Measurements from ENCODE around the gene WDR87. TPM values are rescaled to one million over a fixed set of nuclear protein-coding genes. Genes with fewer than 3 reads are reported as not detected.

The WDR87 gene
- total RNA-seq, 1 donor from 2014 or later = not detected

DNA sequence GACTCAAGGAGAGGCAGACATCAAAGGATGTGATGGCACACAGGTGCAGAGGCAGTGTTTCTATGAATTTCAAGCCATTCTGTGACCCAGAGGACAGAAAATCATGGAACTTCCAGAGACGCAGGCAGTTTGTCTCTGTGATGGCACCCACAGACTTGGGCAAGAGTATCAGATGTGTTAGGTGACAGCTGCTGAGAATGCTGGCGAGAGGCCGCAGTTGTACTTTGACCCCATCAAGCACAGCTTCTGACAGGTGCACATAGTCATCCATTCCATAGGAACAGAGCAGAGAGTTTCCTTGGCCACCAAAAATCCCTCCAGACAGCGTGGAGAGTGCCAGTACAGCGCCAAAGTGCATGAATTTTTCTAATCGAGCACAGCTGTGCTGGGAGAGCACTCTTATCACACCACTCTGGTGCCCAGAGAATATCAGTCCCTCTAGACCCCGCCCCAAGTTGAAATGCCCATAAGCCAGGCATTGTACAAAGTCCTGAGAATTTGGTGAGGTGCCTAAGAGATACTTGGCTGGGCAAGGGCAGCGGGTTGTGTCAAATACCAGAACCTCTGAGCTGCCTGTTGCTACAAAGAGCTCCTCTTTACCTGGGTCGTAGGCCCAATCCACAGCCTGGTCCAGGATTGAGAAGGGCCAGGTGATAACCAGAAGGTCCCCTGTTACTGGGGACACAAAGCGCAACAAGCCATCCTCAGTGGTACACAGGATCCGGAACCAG, 12.4 kb downstream of the WDR87 start:
- TF ChIP-seq EZH2 (IDR thresholded peaks at IDR 0.05) (no peak), EZH2phosphoT487 (IDR thresholded peaks at IDR 0.05) (no peak)
- TF ChIP-seq, protein P1, sequence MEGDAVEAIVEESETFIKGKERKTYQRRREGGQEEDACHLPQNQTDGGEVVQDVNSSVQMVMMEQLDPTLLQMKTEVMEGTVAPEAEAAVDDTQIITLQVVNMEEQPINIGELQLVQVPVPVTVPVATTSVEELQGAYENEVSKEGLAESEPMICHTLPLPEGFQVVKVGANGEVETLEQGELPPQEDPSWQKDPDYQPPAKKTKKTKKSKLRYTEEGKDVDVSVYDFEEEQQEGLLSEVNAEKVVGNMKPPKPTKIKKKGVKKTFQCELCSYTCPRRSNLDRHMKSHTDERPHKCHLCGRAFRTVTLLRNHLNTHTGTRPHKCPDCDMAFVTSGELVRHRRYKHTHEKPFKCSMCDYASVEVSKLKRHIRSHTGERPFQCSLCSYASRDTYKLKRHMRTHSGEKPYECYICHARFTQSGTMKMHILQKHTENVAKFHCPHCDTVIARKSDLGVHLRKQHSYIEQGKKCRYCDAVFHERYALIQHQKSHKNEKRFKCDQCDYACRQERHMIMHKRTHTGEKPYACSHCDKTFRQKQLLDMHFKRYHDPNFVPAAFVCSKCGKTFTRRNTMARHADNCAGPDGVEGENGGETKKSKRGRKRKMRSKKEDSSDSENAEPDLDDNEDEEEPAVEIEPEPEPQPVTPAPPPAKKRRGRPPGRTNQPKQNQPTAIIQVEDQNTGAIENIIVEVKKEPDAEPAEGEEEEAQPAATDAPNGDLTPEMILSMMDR (IDR thresholded peaks at IDR 0.05) = no peak
- Histone ChIP-seq H3K4me2 (no peak overlapping the region), H3K4me1 (no peaks in the 10 kb centered on the region), H3K27ac (no peak overlapping the region), H3K36me3 (no peaks in the 10 kb centered on the region), H2AFZ (replicated peaks) (no peak overlapping the region), H3F3A (ENCODE audit: low read depth) (no peaks in the 10 kb centered on the region), H3K79me2 (ENCODE audit: low read depth) (no peaks in the 10 kb centered on the region), H3K4me3 (no peak overlapping the region), H3K9ac (no peak overlapping the region), H4K20me1 (ENCODE audit: low read depth) (no peaks in the 10 kb centered on the region), H3K27me3 (peaks cover 5% of the 10 kb centered on the region), H3K9me3 (ENCODE audit: low read depth) (no peaks in the 10 kb centered on the region)
- H3K9me3 Mint-ChIP-seq = peaks cover 5% of the 10 kb centered on the region
- no peak for DNase-seq (ENCODE audit: low spot score)
- no peak overlapping the region for H3K27ac Mint-ChIP-seq
- H3K36me3 Mint-ChIP-seq = no peaks in the 10 kb centered on the region
- H3K4me3 Mint-ChIP-seq = no peak overlapping the region
- H3K27me3 Mint-ChIP-seq (ENCODE audit: insufficient read depth, low read depth) = peaks cover 9% of the 10 kb centered on the region
- H3K4me1 Mint-ChIP-seq = no peaks in the 10 kb centered on the region

DNA sequence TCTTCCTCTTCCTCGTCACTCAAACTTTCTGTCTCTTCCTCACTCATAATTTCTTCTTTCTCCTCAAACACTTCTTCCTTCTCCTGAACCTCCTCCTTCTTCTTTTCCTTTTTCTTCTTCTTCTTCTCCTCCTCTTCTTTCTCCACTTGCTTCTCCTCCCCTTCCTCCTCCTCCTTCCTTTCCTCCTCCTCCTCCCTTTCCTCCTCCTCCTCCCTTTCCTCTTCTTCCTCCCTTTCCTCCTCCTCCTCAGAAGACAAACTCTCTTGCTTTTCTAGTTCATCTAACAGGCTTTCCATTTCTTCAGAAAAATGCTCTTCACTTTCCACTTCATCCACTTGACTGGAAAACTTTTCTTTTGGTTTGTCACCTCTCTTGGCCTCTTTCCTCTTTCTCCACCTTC, 19.8 kb downstream of the WDR87 start:
- Mint-ChIP-seq H3K4me1 (no peaks in the 10 kb centered on the region), H3K36me3 (no peaks in the 10 kb centered on the region), H3K4me3 (no peak overlapping the region), H3K27ac (no peak overlapping the region), H3K27me3 (ENCODE audit: insufficient read depth, low read depth) (peaks cover 4% of the 10 kb centered on the region), H3K9me3 (peaks cover 10% of the 10 kb centered on the region)
- no peaks in the 10 kb centered on the region for H3F3A ChIP-seq (ENCODE audit: low read depth)
- no peaks in the 10 kb centered on the region for H3K79me2 ChIP-seq (ENCODE audit: low read depth)
- no peak overlapping the region for H3K4me3 ChIP-seq
- no peaks in the 10 kb centered on the region for H3K36me3 ChIP-seq
- H3K4me2 ChIP-seq = no peak overlapping the region
- H3K9ac ChIP-seq = no peak overlapping the region
- TF ChIP-seq EZH2phosphoT487 (IDR thresholded peaks at IDR 0.05) (no peak), EZH2 (IDR thresholded peaks at IDR 0.05) (no peak)
- TF ChIP-seq, protein P1 (IDR thresholded peaks at IDR 0.05) = no peak
- H3K27me3 ChIP-seq = peaks cover 26% of the 10 kb centered on the region
- H4K20me1 ChIP-seq (ENCODE audit: low read depth) = no peaks in the 10 kb centered on the region
- H2AFZ ChIP-seq (replicated peaks) = no peak overlapping the region
- no peak for DNase-seq (ENCODE audit: low spot score)
- H3K9me3 ChIP-seq (ENCODE audit: low read depth) = no peaks in the 10 kb centered on the region
- H3K27ac ChIP-seq = no peak overlapping the region
- H3K4me1 ChIP-seq = no peaks in the 10 kb centered on the region

DNA sequence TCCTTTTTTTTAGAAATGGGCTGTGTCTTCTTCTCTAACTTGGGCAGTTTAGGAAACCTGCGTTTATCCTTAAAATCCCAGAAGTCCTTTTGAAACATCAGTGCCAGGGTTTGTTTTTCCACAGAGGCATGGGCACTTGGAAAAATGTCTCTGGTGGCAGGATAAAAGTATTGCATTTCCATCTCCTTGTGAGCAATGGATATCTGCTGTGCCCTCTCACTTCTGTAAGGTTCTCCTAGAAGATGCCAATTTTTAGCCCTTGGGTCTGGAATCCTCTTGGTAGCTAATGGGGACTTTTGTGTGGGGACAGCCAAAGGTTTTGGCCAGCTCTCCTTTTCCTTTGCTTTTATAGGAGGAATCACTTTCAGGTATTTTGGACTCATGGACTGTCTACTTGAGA, 21.0 kb downstream of the WDR87 start:
- H3K4me3 ChIP-seq = no peak overlapping the region
- no peak for TF ChIP-seq EZH2 (IDR thresholded peaks at IDR 0.05)
- no peak for TF ChIP-seq EZH2phosphoT487 (IDR thresholded peaks at IDR 0.05)
- TF ChIP-seq, protein P1 (IDR thresholded peaks at IDR 0.05) = no peak

More for the DNA sequence above, 21.0 kb downstream of the WDR87 start:
- Mint-ChIP-seq H3K36me3 (no peaks in the 10 kb centered on the region), H3K27me3 (ENCODE audit: insufficient read depth, low read depth) (peaks cover 2% of the 10 kb centered on the region), H3K9me3 (peaks cover 10% of the 10 kb centered on the region), H3K27ac (no peak overlapping the region), H3K4me3 (no peak overlapping the region), H3K4me1 (no peaks in the 10 kb centered on the region)
- no peaks in the 10 kb centered on the region for H3K9me3 ChIP-seq (ENCODE audit: low read depth)
- H3K36me3 ChIP-seq = no peaks in the 10 kb centered on the region
- no peak overlapping the region for H3K9ac ChIP-seq
- no peak overlapping the region for H2AFZ ChIP-seq (replicated peaks)
- peaks cover 26% of the 10 kb centered on the region for H3K27me3 ChIP-seq
- H3F3A ChIP-seq (ENCODE audit: low read depth) = no peaks in the 10 kb centered on the region
- H3K4me2 ChIP-seq = no peak overlapping the region
- no peaks in the 10 kb centered on the region for H3K79me2 ChIP-seq (ENCODE audit: low read depth)
- DNase-seq (ENCODE audit: low spot score) = no peak
- H4K20me1 ChIP-seq (ENCODE audit: low read depth) = no peaks in the 10 kb centered on the region
- no peaks in the 10 kb centered on the region for H3K4me1 ChIP-seq
- H3K27ac ChIP-seq = no peak overlapping the region

All from neural progenitor cell (in vitro differentiated cells).